Stimulated activated CD4-positive, alpha-beta T cell treated with anti-CD3 and anti-CD28 coated beads, Interleukin-2, amount 100 ng/mL, for 24 hours (primary cell): Measurements from ENCODE around the gene NEK2.
"Not testable (repeated sequence)": the region's sequence is repeated elsewhere in the genome, so short reads cannot be mapped to it uniquely, and the experiment has no call there.

Experiments
- DNase-seq, 2 donors: peaks; one replicate each; pipeline ENCODE4 v3.0.0-alpha.2; 2020

NEK2 gene

GRCh38 chr1:211632117-211632807, 43.2 kb downstream of the NEK2 start:
- no peak for DNase-seq

- no peak for DNase-seq
Observed at GRCh38 chr1:211631168-211631567, 44.3 kb downstream of the NEK2 start.

- DNase-seq: no peak
Observed at GRCh38 chr1:211630236-211631081, 45.0 kb downstream of the NEK2 start.

GRCh38 chr1:211628417-211628816, 47.0 kb downstream of the NEK2 start:
- DNase-seq: no peak

- no peak for DNase-seq
Observed at GRCh38 chr1:211627259-211627658, 48.2 kb downstream of the NEK2 start.

GRCh38 chr1:211625866-211626265, 49.6 kb downstream of the NEK2 start:
- DNase-seq: not testable (repeated sequence)

- no peak for DNase-seq
Observed at GRCh38 chr1:211625040-211625439, 50.4 kb downstream of the NEK2 start.

- DNase-seq: no peak
Observed at GRCh38 chr1:211623515-211623914, 51.9 kb downstream of the NEK2 start.

GRCh38 chr1:211621447-211622198, 53.8 kb downstream of the NEK2 start:
- DNase-seq: no peak

- no peak for DNase-seq
Observed at GRCh38 chr1:211620097-211620496, 55.3 kb downstream of the NEK2 start.

- no peak for DNase-seq
Observed at GRCh38 chr1:211619033-211619996, 56.1 kb downstream of the NEK2 start.

GRCh38 chr1:211616965-211617297, 58.5 kb downstream of the NEK2 start:
- DNase-seq: no peak

GRCh38 chr1:211616231-211616964, 59.0 kb downstream of the NEK2 start:
- DNase-seq: no peak

- DNase-seq: no peak
Observed at GRCh38 chr1:211614615-211615014, 60.8 kb downstream of the NEK2 start.

- no peak for DNase-seq
Observed at GRCh38 chr1:211613951-211614350, 61.5 kb downstream of the NEK2 start.

GRCh38 chr1:211613108-211613947, 62.1 kb downstream of the NEK2 start:
- DNase-seq: no peak

- DNase-seq: no peak
Observed at GRCh38 chr1:211612786-211613107, 62.7 kb downstream of the NEK2 start.
